Measurements from ENCODE around the gene FYB2.

The FYB2 gene, protein sequence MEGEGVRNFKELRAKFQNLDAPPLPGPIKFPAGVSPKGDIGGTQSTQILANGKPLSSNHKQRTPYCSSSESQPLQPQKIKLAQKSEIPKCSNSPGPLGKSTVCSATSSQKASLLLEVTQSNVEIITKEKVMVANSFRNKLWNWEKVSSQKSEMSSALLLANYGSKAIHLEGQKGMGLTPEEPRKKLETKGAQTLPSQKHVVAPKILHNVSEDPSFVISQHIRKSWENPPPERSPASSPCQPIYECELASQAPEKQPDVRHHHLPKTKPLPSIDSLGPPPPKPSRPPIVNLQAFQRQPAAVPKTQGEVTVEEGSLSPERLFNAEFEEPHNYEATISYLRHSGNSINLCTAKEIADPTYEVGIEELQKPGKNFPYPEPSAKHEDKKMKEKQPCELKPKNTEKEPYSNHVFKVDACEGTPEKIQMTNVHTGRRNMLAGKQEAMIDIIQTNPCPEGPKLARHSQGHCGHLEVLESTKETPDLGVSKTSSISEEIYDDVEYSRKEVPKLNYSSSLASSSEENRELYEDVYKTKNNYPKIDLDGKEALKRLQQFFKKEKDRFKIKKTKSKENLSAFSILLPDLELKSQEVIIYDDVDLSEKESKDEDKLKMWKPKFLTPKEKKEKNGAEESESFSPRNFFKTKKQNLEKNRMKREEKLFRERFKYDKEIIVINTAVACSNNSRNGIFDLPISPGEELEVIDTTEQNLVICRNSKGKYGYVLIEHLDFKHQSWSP

DNA sequence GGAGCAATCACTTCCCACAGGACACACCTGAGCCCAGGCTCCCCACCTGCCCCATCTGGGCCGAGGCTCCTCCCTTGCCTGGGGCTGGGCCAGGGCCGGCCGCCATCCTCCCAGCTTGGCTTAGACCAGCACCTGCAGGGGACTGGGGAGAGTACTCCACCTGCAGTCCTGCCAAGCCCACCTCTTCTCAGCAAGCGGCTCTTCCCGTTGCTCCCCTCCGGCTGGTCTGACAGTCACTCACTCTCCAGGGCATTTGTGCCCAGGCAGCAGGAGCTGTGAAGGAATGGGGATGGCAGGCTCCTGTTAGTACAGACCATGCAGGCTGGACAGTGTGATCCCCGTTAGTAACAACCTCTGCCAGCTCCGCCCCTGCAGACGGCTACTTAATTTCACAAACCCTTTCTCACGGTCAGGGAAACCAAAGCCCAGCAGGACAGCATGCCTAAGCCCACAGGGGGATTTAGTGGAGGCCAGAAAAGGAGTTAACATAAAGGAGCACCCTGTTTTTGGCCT lies at the start of gene FYB2:
FYB2 (minus strand) TSS at position 18 of the 513 bp plus-strand sequence. CDS start 114 bp downstream, outside the sequence.
- no peak for DNase-seq

DNA sequence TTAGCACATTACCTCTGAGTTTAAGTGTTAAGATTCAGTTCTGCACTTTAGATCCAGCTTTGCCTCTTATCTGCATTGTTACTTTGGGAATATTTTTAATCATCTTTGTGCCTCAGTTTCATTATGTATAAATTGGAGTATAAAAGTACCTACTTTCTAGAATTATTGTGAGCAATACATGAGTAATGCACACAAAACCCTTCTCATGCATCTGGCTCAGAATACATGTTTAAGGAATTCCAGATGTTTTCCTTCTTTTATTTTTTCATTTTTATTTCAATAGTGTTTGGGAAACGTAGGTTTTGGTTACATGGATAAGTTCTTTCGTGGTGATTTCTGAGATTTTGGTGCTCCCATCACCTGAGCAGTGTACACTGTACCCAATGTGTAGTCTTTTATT lies 49.6 kb upstream of the FYB2 start:
- DNase-seq, result no peak

DNA sequence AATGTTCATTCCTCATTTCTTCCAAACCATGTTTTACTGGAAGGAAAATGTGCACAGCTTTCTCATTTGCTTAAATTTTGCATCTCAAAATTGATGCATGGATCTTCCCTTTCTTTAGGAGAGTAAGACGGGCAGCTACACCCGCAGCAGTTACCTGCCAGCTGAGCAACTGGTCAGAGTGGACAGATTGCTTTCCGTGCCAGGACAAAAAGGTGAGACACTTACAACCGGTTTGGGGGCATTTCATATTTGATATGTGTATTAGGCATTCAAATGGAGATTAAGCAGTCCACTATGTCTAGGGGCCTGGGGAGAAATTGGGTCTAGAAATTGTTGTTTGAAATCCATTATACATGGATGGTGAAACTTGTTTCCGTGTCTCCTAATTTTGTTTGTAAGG lies 48.3 kb upstream of the FYB2 start:
- DNase-seq, result no peak

DNA sequence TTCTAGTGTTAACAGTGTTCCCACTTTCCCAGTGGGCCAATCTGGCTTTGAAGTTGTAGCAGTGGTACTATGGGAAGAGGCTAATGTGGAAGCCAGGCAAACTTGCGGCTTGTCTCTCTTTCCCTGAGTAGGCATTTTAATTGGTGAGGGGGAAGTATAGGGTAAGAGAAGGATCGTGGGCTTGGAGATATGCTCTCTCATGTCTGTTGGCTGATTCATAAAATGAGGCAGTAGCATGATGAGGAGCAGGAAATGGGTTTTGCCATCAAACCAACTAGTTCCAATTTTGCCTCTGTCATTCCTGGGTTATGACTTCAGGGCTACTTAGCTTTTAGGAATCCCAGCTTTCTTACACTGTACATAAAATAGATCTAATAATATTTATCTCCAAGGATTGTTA lies 47.5 kb upstream of the FYB2 start:
- no peak for DNase-seq

DNA sequence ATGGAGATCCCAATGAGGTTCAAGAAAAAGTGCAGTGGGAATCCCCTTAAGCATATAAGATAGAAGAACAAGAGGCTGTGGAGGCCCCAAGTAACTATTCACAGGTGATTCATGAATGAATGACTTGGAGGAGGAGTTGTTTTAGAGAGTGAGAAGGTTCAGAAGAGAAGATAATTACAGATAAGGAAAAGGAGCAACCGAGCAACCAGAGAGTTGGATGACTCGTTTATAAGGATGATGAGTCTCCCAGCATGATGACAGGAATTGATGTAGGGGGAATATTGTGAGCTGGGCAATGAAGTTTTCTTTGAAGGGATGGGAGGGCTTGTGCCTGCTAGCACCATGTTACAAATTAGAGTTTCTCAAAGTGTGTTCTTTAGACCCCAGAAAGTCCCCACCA lies 45.2 kb upstream of the FYB2 start:
- DNase-seq, result no peak

DNA sequence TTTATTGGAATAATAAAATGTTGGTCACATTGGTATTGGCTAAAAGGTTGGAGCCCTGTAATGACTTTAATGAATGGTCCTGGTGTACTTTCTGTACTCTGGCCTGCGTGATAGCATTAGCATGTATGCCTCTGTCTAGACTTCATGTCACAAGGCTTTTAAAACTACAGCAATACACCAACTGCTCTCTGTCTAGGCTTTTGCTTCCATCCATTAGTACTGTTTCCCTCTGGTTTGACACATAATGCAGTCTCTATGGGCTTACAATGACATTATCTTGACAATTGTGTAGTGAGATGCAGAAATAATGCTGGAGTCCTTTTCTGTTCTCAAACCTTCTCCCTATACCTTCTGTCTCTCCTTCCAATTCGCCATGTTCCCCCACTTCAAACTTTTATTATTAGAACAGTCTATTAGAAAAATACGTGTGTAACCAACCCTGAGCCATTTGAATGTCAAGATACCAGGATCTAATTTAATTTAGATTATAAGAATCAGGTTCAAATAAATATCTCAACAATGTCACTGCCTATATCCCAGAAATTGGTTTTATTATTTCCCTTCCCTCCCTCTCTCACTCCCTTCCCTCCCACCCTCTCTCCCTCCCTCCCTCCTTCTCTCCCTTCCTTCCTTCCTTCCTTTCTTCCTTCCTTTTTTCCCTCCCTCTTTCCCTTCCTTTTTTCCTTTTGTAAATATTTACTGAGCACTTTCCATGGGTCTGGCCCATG lies 44.2 kb upstream of the FYB2 start:
- no peak for DNase-seq

DNA sequence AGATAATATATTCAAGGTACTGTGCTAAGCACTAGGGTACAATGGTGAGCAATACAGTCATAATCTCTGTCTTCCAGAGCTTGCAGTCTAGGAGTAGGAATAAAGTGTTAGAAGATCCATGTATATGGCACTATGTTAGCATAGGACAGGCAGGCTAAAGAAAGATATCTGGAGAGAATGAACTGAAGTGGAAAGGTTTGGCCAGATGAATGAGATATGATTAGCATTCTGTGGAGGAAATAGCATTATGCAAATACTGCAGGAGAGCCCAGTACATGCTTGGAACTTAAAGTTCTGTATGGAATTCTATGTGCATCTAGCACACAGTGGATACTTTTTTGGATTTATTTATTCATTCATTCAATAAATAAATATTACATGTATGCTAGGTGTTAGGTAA lies 40.1 kb upstream of the FYB2 start:
- no peak for DNase-seq

DNA sequence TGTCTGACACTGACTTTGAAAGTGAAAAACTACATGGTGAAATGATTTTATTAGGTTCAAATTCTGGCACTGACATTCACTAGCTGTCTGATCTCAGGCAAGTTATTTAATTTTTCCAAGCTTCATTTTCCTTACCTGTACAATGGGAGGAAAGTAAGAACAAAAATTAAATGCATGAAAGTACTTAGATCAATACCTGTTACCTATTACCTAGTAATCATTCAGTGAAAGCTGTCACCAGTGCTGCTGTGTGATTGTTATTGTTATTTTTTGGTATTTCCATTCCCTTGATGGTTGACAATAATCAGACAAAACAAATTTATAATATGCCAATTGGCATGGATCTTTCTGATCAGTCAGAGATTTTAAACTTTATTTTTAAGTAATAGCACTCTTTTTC lies 37.0 kb upstream of the FYB2 start:
- DNase-seq, result no peak

DNA sequence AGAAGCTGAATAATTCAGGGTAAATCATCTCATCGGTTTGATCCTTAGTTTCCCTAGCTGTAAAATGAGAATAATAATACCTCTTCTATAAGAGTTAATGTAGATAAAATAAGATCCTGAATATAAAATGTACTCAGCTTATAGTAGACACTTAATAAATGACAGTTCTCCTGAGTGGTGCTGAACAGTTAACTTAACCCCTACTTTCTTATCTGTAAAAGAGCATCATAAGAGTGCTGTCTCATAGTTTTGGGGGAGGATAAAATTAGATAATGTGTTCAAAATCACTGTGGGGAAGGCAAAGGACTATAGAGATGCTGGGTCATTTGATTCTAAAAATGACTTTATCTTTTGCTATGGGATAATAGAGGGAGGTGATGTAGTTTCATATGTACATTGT lies 36.0 kb upstream of the FYB2 start:
- no peak for DNase-seq

DNA sequence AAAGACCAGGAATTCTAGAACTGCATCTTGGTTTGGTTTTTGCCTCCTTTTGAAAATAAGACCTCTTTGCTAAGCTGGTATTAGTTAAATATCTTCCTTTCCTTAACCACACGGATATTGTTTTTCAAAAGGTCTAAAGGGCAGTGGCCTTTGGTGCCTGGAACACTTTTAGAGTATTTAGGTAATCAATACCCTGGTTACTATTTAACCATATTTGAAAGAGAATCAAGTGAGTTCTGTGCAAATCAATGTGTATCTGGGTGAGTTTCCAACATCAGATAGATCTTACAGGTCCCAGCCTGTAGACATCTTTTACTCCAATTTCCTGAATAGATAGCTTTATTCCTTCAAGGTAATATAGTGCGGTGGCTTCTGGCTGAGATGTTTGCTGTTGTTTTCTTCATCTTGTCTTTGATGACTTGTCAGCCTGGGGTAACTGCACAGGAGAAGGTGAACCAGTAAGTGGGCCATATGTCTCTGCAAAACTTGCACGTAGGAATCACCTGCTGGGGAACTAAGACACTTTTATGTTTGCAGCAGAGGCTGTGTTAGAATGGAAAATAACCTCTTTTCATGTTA lies 35.4 kb upstream of the FYB2 start, which contains the start of gene C8A:
C8A (plus strand) TSS at position 277 of the 579 bp plus-strand sequence; CDS start at position 382, 105 bp downstream.
- no peak for DNase-seq

DNA sequence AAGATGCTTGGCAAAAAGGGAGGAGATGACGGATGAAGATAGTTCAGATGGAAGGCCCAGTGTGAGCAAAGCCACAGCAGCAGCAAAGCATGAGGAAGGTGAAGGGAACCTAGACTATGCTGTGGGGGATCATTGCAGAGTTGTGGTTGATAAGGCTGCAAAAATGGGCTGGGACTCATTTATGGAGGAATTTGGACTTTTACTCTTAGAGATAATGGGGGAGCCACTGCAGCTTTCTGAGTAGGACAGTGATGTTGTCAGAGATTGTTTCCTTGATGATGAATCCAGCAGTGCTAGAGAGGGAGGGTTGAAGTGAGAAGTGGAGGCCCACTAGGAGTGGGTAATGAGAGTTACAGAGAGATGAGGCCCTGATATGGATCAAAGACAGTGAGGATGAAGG lies 33.3 kb upstream of the FYB2 start:
- DNase-seq, result no peak

DNA sequence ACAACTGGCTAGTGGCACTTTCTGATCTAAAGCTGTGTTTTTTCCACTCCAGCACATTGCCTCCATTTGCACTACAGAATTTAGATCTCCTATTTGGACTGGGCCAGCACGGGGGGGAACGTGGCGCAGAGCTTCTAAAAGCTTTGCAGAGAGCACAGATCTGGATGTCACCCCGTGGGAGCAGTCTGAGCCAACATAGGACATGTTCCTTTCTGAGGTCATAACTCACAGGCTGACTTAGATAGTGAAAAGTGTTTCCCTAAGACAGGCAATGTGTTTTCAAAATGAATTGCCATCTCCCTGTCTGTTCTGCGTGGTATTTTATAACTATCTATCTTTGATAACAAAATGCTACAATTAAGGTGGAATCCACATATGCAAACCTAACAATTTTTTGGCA lies 31.7 kb upstream of the FYB2 start:
- no peak for DNase-seq

DNA sequence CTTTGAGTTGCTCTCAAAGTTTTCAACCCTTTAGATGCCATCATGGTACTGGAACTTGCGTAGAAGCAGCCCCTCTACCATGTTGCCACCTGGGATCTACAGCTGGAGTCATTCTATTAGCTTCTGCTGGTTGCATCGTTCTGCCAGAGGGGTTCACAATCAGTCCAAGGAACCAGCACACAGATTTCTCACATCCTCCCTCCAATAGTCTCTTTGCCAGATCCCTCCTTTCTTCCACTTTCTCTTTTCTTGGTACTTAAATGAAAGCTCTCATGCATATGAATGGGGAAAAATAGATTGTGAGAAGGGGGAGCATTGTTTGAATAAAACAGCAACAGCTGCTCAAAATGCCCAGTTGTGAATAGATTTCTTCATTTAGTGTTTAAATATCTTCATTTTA lies 31.2 kb upstream of the FYB2 start:
- DNase-seq, result no peak

DNA sequence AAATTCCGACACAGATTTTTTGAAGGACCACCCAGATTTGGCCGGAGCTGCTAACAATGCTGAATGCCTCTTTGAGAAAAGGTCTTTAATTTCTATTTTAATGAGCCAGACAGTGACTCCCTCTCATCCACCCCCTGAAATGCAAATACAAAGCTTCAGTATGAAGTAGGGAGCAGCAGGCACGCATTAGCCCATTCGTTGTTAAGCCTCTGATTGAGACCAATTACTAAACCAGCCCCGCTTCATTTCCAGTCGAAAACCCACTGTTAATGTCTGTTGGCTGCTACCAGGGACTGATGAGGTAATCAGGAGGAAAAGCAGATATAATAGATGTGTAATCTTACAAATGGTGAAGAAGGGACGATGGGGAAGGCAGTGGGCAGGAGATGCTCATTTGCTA lies 30.5 kb upstream of the FYB2 start:
- DNase-seq, result no peak

DNA sequence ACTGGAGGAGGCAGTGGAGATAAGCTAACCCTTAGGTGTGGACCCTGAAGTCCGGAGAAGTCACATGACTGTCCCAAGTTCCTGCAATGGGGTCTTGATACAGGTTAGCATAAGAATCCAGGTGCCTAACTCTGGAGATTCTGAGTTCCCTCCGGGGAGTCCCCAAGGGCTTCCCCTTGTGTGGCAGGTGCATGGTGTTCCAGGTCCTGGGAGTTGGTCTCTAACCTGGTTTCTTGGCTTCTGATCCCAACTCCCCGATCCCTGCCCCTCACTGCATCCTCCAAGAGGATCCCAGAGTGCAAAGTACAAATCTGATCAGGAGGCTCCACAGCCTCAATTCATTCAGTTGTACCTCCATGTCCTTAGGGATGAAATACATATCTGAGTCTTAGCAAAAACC lies 26.1 kb upstream of the FYB2 start:
- no peak for DNase-seq

DNA sequence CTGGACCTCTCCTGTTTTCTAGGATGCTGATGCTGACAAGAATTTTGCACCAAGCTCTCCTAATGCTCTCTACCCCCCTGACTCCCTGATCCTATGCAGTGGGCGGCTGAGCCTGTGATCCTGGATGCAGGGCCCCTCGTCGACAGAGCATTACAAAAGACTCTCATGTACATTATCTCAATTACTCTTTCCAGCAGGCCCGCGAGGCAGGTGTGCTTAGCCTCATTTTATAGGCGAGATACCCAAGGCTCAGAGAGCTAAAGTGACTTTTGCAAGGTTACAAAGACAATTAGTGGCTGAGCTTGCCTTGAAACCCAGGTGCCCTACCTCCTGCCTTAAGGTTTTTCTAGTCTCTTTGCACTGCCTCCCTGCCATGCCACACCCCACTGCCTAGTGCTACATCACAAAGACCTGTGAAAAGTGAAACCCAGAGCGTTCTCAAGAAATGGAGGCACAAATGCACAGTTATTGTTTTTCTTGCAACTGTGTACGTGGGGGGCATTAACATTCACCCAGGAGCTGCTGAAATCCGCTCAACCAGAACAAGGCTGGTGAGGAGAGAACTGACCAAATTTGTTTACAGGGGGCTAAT lies 25.4 kb upstream of the FYB2 start:
- no peak for DNase-seq

DNA sequence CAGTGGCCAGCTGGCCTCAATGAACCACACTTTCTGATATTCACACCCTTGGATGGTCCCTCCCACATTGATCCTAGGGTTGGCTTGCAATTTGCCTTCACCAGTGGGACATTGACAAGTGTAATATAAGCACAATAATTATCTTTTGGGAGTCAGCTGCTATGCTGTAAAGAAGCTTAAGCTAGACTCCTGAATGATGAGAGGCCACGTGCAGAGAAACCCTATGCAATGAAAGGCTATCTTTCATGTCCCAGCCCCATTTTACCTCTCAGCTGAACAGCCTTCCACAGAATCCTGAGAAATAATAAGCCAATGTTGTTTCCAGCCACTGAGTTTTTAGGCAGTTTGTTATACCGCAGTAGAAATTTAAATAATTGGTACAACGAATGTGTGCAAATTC lies 24.3 kb upstream of the FYB2 start:
- no peak for DNase-seq

DNA sequence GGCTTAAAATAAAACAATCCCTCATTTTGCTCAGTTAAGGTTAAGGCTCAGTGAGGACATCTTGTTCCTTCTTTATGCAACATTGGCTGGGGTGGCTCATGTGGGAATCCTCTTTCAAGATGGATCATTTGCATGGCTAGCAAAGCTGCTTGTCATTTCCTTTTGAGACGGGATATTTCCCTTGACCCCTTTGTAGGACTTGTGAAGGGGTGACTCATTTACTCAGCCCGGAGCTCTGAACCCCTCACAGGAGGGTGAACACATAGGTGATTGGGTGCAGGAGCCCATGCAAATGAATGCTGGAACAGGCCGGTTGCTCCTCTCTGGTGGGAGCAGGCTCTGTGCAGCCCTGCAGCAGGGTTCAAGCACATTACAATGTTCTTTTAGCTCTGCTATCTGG lies 19.6 kb upstream of the FYB2 start:
- DNase-seq, result no peak

DNA sequence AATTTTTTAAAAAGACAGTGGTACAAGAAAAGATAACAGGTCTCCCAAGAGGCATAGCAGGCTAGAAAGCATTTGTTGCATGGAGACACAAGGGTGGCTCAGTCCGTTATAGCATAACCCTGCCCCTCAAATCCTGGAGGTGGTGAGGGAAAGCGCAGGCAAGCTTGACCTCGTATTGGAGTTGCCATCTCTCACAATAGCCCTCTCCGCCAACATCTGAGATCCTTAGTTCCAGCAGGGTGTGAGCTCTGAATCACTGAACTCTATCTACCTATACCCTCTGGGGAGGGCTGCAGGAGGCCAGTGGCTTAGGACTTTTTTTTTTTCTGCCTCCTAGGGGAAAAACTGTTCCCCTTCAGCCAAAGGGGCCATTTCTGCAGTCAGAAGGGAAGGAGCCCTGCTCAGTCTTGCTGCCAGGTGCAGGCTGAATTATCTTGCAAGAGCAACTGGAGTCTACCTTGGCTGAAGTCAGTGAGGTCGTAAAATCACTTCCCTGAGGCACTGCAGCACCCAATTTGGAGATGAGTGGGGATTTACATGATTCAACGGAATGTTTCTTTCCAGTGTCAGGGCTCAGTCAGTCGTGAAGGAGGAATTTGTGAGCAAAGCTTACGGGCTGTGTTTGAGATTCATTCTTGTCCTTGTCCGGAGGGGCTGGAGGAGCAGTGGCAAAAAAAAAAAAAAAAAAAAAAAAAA lies 18.2 kb upstream of the FYB2 start:
- DNase-seq, result no peak

DNA sequence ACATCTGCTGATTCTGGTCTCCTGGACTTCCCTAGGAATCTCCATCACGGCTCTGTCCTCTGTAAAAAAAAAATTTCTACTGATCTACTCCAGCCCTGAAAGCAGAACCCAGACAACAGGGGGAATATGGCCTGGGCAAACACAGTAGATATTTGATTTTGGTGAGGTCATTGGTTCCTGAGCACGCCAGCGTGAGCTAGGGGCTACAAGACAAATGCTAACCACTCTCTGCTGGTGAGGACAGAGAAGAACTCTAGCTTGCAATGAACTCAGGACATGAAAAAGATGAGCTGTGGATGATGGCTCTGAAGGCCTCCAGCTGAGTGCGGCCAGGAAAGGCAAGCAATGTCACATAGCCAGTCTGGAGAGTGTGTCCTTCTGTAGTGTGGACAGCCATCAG lies 17.2 kb upstream of the FYB2 start:
- DNase-seq, result no peak

DNA sequence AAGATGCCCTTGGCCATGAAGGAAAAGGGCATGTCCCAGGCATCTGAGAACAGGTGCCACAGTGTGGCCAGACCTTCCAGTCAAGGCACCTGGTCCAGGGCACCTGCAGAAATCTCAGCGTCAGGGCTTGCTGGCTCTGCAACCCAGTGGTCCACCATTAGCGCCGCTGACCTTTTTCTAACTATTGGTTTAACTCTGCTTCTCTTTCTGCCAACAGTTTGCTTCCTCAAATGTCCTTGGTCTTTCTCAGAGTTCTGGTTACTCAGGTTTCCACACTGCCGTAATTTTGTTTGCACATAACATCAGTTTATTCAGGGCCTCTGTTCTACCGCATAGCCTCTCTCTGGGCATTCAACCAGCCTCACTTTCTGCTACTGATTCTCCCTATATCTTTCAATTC lies 16.5 kb upstream of the FYB2 start:
- DNase-seq, result no peak

All from NCI-H1092 (cell line).